Mucosa of descending colon (tissue), 3 donors: Measurements from ENCODE around the gene TOX2. TPM values are rescaled to one million over a fixed set of nuclear protein-coding genes. Genes with fewer than 3 reads are reported as not detected.

ENCODE experiments used
- ATAC-seq: fragments of 200-7000 bp; cut with Tn5 transposase; one replicate; pipeline ENCODE4 v1.9.1; 2020; ENCODE audit warnings: mild to moderate bottlenecking, moderate library complexity
- DNase-seq, 3 donors: peaks; one replicate each; pipeline ENCODE4 v3.0.0-alpha.2; 2020
- H3K36me3 ChIP-seq: fragments of 200-600 bp; one replicate; pipeline ENCODE4 v1.8.0; 2021; ENCODE audit warnings: low read depth, mild to moderate bottlenecking
- H3K4me1 ChIP-seq: fragments of 200-600 bp; one replicate; pipeline ENCODE4 v1.8.0; 2021; ENCODE audit warnings: low read depth, mild to moderate bottlenecking
- H3K4me3 ChIP-seq: fragments of 200-600 bp; one replicate; pipeline ENCODE4 v1.8.0; 2021; ENCODE audit warnings: mild to moderate bottlenecking
- H3K9me3 ChIP-seq: fragments of 200-600 bp; one replicate; pipeline ENCODE4 v1.8.0; 2021; ENCODE audit warnings: mild to moderate bottlenecking
- intact Hi-C, 2 donors: fragments of 100-400 bp; cut with DNase I in 1 of 2; cut with micrococcal nuclease in 1 of 2; formaldehyde crosslinking; loops; one replicate each; pipeline versions ENCODE4 v1.11.0 to v1.11.1; 2022; cut with DNase I, micrococcal nuclease
- total RNA-seq, 3 donors: library from RNA; stranded (reverse); fragmentation: NEBNext Ultra II Directional in 2 of 3; extraction: Animal tissue kit (Norgen Biotek cat#: 25700) in 2 of 3; gene quantifications; one replicate each; pipeline versions ENCODE4 v1.2.1 to v1.2.4, GENCODE V29; 2021 to 2023
- TF ChIP-seq, protein P1 (sequence below): fragments of 200-600 bp; IDR thresholded peaks from one replicate; pipeline ENCODE4 v1.8.0; 2022; ENCODE audit warnings: antibody characterized with exemption, mild to moderate bottlenecking
- donor health status: DM: no; HTN: no; CAD: no; lungs with moderate emphysema.
- donor health status: DM: no; HTN: no; CAD: no.
- donor health status: DM: no; HTN: yes; CAD: no.

Gene TOX2
- total RNA-seq, 3 donors from 2014 or later = 2.9 to 6.1 (median 5.5) TPM

- ATAC-seq (no peak), DNase-seq (no peak)
- no peaks in the 10 kb centered on the region for H3K4me1 ChIP-seq
- H3K36me3 ChIP-seq = no peaks in the 10 kb centered on the region
- no peak overlapping the region for H3K4me3 ChIP-seq
- TF ChIP-seq, protein P1, sequence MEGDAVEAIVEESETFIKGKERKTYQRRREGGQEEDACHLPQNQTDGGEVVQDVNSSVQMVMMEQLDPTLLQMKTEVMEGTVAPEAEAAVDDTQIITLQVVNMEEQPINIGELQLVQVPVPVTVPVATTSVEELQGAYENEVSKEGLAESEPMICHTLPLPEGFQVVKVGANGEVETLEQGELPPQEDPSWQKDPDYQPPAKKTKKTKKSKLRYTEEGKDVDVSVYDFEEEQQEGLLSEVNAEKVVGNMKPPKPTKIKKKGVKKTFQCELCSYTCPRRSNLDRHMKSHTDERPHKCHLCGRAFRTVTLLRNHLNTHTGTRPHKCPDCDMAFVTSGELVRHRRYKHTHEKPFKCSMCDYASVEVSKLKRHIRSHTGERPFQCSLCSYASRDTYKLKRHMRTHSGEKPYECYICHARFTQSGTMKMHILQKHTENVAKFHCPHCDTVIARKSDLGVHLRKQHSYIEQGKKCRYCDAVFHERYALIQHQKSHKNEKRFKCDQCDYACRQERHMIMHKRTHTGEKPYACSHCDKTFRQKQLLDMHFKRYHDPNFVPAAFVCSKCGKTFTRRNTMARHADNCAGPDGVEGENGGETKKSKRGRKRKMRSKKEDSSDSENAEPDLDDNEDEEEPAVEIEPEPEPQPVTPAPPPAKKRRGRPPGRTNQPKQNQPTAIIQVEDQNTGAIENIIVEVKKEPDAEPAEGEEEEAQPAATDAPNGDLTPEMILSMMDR = no peak
- intact Hi-C loops = no loop called here
- H3K9me3 ChIP-seq = peaks cover 3% of the 10 kb centered on the region
These were observed 20.2 kb upstream of the TOX2 start for GRCh38 chr20:43894491-43894890.

GRCh38 chr20:43895235-43895634 is 19.4 kb upstream of the TOX2 start:
- no peaks in the 10 kb centered on the region for H3K4me1 ChIP-seq
- DNase-seq (no peak), ATAC-seq (no peak)
- TF ChIP-seq, protein P1 = no peak
- no peaks in the 10 kb centered on the region for H3K36me3 ChIP-seq
- H3K9me3 ChIP-seq = no peaks in the 10 kb centered on the region
- intact Hi-C loops = no loop called here
- H3K4me3 ChIP-seq = no peak overlapping the region

DNA sequence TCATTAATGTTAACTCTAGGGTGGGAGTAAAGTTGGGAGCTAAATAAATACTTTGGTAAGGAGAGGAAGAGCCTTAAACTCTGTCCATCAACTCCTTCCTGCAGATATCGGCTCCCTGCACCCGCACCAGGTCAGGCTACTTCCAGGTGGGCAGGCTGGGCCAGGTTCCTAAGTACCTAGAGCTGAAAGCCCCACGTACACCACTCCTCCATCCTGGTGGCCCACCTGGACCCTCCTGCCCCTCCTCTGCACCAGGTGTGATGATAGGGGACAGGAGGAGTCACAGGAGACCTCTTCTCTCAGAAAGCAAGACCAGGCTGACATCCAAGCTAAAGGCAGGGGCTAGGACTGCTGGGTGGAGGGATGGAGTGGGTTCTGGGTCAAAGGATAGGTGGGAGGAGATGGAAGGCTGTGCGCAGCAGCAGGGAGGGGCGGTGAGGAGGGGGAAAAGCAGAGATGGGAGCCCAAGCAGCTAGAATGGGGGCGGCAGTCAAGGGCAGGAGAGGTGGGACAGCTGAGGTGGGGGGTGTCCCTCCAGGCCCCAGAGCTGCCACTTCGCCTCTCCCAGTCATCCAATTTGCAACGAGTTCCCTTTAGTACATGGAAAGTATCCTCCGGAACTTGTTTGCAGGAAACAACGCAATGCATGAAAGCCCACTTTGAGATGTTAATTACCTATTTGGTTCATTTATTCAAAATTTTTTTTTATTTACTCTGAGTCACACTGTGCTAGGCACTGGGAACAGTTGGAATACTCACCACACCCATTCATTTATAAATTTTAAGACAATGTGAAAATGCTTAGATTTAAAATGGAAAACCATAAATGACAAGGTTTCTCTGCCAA is 15.2 kb upstream of the TOX2 start:
- intact Hi-C loops = no loop called here
- Histone ChIP-seq H3K4me3 (no peak overlapping the region), H3K4me1 (no peaks in the 10 kb centered on the region), H3K36me3 (no peaks in the 10 kb centered on the region), H3K9me3 (no peaks in the 10 kb centered on the region)
- ATAC-seq (no peak), DNase-seq (no peak)
- TF ChIP-seq, protein P1 = no peak

DNA sequence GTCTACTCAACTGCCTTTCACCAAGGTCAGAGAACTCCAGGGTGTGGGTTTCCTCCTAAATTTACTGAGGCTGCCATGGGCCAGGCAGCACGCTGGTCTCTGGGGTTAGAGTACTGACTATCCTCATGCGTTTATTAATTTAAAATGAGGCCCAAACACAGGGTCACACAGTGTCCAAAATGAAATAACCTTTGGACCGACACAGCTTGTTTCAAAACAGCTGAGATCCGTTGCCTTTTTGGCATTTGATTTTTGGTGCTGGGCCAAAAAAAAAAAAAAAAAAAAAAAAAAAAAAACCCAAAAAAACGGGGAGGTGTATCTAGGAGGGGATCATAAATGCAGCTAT is 14.6 kb upstream of the TOX2 start:
- H3K36me3 ChIP-seq = no peaks in the 10 kb centered on the region
- intact Hi-C loops = no loop called here
- no peaks in the 10 kb centered on the region for H3K9me3 ChIP-seq
- TF ChIP-seq, protein P1 = no peak
- no peak overlapping the region for H3K4me3 ChIP-seq
- no peaks in the 10 kb centered on the region for H3K4me1 ChIP-seq
- DNase-seq (no peak), ATAC-seq (no peak)

GRCh38 chr20:43900496-43900895 is 14.2 kb upstream of the TOX2 start:
- DNase-seq = no peak
- intact Hi-C loops = no loop called here
- Histone ChIP-seq H3K9me3 (no peaks in the 10 kb centered on the region), H3K4me3 (no peak overlapping the region), H3K4me1 (no peaks in the 10 kb centered on the region), H3K36me3 (no peaks in the 10 kb centered on the region)
- TF ChIP-seq, protein P1 = no peak
- no peak for ATAC-seq
